GM18511 (cell line): ENCODE data around the gene ARSB.
"Not testable (repeated sequence)": the region's sequence is repeated elsewhere in the genome, so short reads cannot be mapped to it uniquely, and the experiment has no call there.

Experiments used
- ATAC-seq: cut with Tn5 transposase; IDR thresholded peaks from one replicate; pipeline ENCODE4 v1.9.1; 2021; ENCODE audit warnings: mild to moderate bottlenecking, moderate library complexity; ENCODE audit not compliant: unreplicated experiment

ARSB gene

DNA sequence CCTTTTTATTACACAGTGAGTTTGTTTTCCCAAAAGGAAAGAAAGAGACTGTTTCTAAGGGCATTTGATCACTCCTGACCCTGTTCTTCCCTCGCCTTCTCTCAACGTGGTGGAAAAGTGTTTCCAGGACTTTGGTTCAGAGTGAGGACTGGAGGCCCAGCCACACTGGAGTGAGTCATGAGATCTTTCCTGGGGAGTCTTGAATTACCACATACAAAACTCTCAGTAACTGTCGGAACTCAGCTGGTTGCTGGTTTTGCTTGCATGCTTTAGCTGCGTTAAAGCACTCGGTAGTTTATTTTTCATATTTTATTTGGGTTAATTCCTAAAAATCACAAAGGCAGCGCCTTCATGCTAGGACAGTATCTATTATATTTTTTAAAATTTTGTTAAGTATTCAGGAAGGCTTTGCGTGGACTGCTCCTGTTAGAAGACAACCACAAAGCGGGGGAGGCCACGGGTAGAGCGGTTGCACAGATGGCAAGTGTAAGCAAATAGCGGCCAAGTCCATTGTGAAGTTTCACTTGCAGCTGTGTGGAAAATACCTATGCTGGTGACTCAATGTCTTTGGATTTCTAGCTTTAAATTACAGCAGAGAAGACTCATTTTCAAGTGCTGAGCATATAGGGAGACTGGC, 77.7 kb downstream of the ARSB start:
- ATAC-seq, result no peak

DNA sequence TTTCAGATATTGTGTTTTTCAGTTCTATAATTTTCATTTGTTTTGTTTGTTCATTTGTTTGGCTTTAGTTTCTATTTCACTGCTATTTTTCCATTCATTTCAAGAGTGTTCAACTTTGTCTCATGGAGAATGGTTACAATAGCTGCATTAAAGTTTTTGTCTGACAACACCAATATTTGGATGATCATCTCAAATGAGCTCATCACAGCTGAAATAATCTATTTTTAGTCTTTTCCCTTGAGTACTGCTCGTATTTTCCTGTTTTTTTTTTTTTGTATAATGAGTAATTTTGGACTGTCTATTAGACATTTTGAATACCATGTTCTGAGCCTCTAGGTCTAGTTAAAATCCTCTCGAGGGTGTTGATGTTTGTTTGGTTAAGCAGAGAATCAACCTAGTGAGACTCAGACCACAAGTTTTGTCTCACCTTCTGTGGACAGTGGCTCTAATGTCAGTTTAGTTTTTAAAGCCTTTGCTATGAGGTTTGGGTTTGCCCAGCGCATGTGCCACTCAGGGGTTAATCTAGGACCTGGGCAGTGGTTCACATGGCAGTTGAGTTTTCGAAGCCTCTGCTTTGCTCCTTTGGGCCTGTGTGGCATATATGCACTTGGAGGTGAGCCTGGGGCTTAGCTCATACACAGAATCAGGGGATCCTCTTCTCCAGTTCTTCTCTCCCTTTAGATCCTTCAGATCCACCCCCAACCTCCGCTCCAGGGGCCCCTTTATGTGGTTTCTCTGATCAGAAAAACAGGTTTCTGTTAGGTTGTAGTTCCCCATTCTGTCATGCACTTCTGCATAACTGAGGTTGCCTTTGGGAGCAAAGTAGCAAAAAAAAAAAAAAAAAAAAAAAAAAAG, 79.8 kb downstream of the ARSB start:
- peak; percentile 85 for ATAC-seq

DNA sequence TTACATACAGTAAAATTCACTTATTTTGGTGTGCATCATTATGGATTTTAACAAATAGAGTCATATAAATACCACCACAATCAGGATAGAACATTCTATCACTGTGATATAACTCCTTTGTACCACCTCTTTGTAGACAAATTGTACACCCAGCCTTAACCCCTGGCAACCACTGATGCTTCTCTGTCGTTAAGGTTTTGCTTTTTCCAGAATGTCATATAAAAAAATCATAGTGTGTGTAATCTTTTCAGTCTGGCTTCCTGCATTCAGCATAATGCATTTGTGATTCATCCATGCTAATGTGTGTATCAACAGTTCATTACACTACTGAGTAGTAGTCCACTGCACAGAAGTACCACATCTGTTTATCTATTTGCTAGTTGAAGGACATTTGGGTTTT, 81.2 kb downstream of the ARSB start:
- no peak for ATAC-seq

DNA sequence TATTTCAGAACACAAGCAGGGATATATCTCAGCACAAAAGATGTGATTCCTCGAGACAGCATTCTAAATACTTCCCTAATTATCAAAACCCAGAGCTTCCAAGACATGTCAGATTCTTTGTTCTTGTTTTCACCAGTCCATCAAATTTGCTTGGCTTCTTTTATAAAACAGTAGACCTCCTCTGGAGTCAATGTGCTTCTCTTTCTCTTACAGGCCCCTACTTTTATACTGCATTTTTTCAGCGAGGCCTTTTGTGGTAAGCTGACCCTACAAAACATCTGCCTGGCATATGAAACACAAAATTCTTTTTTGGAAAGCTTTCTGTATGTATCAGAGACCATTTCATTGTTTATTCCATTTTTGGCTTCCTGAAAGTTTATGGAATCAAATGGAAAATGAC, 81.8 kb downstream of the ARSB start:
- no peak for ATAC-seq

DNA sequence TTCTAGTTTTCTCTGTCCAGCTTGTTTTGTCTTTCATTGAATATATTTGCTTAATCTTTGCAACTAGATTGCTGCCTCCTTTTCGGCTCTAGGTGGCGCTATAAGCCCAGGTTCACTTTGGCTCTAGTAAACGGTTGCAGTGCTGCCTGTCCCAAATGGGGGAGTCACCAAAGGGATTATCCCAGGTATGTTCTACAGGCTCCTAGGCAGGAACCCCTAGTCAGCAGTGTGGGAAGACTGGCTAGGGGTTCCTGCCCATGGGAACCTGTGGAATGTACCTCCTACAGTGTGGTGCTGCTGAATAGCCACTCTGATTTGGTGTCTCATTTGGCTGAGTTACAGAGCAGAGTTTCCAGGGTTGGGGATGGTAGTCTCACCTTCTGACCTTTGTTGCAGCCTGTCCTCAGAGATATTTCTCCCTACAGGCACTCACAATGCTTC, 85.2 kb downstream of the ARSB start:
- ATAC-seq, result no peak

DNA sequence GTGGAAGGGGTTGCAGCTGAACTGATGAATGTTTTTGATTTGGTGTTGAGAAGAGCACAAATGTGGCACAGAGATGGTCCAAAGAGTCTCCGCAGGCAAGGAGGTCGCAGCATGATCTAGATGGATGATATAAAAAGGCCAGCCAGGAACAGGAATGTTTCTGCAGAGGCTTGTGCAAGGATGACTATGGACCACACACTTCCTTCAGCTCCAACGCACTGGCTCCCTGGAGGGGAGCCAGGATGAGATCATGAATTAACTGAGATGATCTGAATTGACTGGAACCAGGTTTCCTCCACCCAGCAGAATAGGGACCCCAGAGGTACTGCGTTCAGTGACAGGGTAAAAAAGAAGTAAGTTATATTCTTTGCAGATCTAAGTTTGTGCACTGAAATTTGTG, 89.0 kb downstream of the ARSB start:
- no peak for ATAC-seq

DNA sequence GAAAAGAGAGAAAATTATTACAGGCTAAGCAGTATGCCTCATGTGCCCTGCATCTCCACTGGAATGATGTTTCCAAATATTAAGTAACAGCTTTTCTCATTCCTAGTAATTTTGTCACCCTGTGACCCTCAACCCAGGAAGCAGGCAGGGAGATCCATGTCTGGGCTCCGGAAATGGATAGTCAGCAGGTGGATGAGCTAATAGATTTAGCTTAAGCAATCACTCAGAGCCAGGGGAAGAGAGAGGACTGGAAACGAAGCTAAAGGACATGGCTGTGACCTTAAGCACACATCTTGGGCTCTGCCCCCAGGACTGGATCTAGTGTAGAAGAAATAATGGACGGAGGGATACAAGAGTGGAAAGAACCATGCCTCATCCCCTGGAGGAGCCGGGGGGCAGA, 89.5 kb downstream of the ARSB start:
- no peak for ATAC-seq

DNA sequence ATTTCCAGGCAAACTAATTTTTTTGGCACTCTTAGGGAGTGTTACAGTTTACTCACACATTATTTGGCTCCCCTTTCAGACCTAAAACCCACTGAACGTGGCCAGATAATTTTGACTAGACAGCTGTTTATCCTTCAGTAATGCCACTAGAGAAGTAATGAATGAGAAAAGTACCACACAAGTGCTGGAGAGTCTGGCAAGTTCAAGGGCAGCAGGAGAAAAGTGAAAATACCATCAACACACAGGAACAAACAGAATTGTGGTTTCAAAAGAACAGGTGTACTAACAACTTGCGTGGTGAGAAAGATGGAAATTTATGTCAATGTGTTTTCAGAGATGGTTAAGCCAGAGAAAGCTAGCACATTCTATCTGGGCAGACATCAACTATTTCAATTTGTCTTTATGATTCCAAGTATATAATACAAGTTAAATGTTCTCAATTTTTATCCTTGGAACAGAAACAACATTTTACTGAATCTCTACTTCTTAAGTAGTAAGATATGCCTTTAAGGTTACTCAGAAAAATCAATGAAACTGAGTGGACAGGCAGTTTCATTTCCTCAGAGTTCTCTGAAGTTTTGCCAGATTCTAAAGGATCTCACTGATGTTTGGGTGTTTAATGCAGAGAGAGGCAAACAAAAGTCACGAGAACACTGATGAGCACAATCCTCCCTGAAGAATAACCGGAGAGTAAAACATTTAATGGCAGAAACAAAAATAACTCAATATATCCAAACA, 91.0 kb downstream of the ARSB start:
- no peak for ATAC-seq

DNA sequence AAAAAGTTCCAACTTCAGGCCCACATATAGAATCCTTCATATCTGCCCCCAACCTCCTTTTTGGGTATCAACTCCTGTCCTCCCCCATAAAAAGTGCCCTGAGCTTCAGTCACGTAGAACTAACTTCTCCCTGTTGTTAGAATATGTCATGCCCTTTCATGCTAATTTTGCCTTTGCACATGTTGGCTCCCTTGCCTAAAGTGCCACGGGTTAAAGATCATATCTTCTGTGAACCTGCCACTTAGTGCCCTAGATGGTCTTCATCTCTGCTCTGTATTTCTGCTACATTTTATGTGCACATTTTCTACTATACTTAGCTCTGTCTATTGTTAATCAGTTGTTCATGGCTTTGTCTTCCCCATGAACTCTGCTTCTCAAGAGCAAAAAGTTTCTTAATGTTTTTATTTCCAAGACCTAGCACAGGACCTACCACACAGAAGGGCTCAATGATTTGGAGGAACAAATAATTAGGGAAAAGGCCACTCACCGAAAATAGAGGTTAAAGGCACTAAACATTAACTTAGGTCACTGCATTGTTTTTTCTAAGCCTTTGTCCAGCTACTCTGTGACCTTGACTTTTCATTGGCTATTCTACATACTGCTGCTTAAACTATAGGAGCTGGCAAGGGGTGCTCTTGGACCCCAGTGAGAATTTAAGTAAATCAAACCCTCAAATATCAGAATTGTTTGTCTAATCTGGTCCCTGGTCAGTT, 94.3 kb downstream of the ARSB start:
- ATAC-seq, result no peak

DNA sequence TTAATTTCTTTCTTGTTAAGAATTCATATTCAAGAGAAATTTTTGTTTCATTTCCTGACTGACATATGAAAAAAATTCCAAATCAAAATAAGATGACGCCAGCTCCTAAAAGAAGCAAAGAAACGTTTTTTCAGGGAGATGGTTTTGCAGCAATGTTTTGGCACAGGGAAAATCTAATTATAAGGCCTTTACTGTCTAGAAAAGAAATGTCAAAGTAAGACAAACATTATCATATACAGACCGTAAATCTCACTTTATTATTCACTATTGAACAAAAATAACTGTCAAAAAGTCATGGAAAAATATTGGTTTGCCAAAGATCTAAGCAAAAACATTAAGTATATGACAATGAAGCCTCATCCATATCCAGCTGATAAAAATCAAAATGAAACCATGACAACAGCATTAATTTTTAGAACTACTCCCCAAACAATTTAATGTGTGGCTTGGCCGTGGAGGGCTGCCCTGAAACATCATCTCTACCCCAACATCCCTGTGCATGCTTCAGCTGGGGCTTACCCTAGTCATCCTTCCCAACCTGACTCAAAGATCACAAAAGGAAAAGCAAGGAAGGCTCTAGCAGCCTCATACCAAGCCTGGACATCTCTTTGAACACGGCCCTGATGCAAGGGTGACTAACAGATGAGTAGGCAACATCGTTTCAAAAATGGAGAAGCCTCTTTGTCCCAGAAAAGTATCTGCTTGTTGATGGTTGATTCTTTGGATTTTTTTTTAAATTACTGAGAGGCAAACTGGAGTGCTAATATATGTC, 95.6 kb downstream of the ARSB start:
- ATAC-seq, result no peak

DNA sequence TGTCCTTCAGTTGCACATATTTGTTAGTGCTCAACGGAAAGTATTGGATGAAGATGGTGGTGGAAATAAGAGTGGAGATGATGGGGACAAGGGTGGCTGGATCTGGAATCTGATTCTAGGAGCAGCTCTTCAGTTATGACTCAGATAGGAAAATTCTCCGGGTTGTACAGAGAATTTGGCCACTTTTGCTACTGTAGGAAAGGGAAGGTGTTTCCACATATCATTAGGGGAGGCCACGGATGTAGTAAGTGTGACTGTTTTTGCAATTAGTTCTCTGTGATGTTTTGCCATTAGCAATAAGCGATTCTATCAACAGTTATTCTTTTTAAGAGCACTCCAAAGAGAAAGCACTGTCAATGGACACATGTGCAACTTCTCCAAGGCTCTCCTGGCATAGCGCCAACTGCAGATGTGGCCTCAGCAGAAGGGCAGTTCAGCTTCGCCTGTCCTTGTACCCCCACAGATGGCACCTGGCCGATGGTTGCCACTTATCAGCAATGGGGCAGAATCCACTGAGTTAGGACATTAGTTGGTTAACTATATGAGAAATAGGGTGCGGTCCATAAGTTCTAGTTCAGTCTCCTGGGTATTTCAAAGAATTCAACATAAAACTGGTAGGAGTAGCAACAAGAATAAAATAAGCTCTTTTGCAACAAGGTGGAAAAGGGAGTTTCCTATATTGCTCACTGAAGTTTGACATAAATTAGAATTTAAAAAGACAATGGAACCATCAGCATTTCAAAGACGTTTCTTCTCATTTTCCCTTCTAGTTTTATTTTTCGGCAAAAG, 96.3 kb downstream of the ARSB start:
- ATAC-seq, result no peak

DNA sequence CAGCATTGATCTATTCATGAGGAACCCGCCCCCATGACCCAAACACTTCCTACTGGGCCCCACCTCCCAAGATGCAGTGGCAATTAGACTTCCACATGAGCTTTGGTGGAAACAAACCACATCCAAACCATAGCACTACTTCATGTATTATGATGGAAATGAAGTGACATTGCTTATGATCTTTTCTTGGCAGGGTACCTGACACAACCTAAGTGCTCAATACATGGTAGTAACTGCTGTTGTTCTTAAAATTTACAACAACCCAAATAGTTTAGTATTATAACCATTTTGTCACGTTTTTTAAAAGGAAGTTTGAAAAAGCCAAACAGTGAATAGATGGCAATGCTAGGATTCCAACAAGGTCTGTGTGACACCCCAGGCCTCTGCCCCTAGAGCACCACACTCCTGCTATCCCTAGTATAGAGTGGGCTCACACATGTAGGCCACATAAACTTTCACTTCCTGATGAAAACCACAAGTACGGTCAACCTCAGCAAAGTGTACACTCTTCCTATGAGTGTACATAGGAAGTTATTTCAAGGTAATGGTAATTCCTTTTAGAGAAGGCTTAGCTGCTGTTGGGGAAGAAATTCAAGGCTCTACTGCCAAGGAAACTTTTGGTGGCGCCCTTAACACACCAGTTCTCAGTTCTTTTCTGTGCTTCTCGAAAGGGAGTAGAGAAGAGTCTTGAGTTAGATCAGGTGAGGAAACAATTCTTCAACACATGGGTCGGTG, 97.6 kb downstream of the ARSB start:
- peak; percentile 99 for ATAC-seq

DNA sequence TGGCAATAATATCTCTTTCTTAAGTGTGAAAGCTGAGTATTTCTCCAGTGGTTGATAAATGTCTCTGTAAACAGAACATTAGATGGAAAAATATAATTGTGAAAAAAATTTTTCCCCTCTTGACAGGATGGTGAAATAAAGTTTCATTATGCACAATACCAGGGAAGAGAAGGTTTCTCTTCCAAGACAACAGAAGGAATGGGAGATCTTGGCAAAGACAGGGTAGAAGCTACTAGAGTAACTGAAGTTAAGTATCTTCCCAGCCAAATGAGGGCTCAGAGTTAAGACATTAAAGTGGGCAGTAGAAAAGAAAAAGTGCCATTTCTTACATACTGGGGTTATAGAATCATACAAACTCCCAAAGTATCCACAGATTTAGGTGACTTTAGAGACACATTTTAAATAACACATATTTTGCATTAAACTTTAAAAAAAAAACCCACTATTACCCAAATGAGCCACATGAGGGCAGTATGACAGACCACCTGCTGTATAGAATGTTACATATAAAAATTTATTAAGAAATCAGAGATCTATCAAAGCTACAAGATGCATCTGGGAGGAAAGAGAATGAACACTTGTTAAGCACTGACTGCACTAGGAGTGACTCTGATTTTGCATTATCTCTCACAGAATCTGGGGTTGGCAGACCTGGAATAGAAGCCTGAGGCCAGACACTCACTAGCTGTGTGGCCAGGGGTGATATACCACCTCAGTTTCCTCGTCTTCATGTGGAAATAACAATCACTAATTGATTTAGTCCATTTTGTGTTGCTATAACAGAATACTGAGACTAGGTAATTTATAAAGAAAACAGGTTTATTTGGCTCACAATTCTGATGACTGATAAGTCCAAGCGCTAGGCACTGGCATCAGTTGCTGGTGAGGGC, 98.5 kb downstream of the ARSB start:
- no peak for ATAC-seq

DNA sequence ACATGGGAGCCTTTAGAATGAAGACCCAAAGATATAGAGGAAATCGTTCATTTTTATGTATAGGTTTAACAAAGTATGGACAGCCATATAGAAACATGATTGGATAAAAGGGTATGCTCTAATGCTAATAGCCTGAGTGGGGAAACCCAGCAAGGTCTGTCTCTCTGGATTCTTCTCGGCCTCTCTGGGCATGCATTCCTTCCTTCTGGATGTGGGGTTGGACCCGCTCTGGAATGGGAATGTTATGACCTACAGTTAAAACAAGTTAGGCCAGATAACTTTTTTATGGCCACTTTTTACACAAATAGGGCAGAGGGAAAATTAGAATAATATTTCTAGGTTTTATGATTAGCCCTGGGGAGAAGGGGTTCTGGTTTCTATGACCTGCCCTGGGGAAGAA, 103.2 kb downstream of the ARSB start:
- no peak for ATAC-seq

DNA sequence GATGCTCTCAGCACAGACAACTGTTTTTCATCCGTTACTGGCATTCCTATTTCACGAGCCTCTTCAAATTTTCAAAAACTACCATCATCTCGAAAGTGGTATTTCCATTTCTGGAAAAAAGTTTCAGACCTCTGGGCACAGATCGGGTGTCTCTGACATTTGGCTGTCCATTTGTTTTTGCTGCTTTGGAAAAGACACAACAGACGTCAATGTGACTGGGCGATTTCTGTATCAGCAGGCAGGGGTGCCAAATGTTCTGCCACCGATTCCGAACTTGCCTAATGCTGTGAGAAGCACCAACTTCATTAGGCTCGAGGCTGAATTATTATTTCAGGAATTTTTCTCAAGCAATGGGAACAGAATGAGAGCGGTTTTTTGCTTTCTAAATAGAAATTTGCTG, 105.6 kb downstream of the ARSB start:
- ATAC-seq, result no peak

DNA sequence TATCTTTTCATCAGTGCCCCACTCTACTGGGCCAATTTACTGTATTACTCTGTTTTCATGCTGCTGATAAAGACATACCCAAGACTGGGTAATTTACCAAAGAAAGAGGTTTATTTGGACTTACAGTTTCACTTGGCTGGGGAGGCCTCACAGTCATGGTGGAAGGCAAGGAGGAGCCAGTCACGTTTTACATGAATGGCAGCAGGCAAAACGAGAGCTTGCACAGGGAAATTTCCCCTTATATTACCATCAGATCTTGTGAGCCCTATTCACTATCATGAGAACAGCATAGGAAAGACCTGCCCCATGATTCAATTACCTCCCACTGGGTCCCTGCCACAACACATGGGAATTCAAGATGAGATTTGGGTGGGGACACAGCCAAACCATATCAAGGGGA, 119.0 kb downstream of the ARSB start:
- ATAC-seq, result not testable (repeated sequence)

DNA sequence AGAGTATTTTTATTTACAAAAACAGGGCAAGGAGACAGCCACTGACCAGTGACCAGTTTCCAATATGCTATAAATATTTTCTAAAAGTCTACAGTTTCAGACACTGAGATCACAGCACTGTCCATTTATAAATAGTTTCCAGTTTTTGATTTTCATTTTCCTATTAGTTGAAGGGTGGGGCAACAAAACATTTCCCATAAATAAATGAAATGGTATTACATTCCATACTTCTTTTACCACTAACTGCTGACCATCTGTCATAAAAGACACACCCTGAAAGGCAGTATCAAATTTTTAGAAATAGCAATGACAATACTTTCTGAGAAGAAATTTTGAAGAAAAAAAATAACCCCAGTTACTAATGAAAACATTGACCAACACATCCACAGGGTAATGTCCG, 126.7 kb downstream of the ARSB start:
- no peak for ATAC-seq

DNA sequence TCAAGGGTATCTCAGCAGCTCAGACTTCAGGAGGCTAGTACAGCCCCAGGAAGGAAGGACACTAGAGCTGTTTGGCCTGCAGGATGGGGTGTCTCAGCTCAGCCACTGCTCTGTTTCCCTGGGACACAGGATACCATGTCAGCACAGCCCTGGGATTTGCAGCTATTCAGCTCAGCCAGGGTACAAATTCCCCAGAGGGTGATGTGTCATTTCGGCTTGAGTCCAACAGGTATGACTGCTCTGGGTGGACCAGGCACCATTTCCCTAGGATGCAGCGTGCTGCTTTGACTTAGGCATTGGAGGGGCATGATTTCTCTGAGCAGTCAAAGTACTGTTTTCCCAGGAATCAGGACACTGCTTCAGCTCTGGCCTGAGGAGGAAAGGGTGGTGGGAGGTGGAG, 130.1 kb downstream of the ARSB start:
- no peak for ATAC-seq
